ENCODE data around the gene BCAR3.

GRCh38 chr1:93620172-93620840 is 61.3 kb downstream of the BCAR3 start:
- no peak for TF ChIP-seq NFIC (IDR thresholded peaks at IDR 0.05)
- TF ChIP-seq TAF1 (IDR thresholded peaks at IDR 0.05; ENCODE audit: low read depth), result no peak
- no peak for TF ChIP-seq MAX (IDR thresholded peaks at IDR 0.05)
- TF ChIP-seq TCF12 (IDR thresholded peaks at IDR 0.05; ENCODE audit: low read depth), result no peak
- TF ChIP-seq REST (IDR thresholded peaks at IDR 0.05; ENCODE audit: low read depth), result no peak
- no peak for TF ChIP-seq CEBPB (IDR thresholded peaks at IDR 0.05)
- no peak for TF ChIP-seq EP300 (IDR thresholded peaks at IDR 0.05; ENCODE audit: borderline replicate concordance)
- TF ChIP-seq USF1 (IDR thresholded peaks at IDR 0.05), result no peak
- TF ChIP-seq RAD21 (IDR thresholded peaks at IDR 0.05; ENCODE audit: low read depth), result no peak
- TF ChIP-seq YY1 (IDR thresholded peaks at IDR 0.05; ENCODE audit: low read depth), result no peak
- TF ChIP-seq FOXM1 (IDR thresholded peaks at IDR 0.05; ENCODE audit: borderline replicate concordance, low read depth), result no peak
- no peak for TF ChIP-seq EGR1 (IDR thresholded peaks at IDR 0.05)
